DMS114 treated with DMSO at 0.1 percent for 48 hours (cell line): ENCODE results near the gene SRPK3.

Experiments used
- DNase-seq: peaks from one replicate; lab custom pipeline; 2025; ENCODE audit not compliant: unreplicated experiment; lab: John Stamatoyannopoulos, UW

The SRPK3 gene

GRCh38 chrX:153769158-153769864, 11.5 kb upstream of the SRPK3 start:
- DNase-seq, result no peak

GRCh38 chrX:153769865-153770600, 10.8 kb upstream of the SRPK3 start:
- DNase-seq, result no peak

GRCh38 chrX:153770601-153771414, 10.0 kb upstream of the SRPK3 start:
- DNase-seq, result no peak

GRCh38 chrX:153771415-153772315, 9.2 kb upstream of the SRPK3 start:
- no peak for DNase-seq

GRCh38 chrX:153772316-153773217, 8.3 kb upstream of the SRPK3 start:
- DNase-seq, result no peak

GRCh38 chrX:153773218-153773611, 7.6 kb upstream of the SRPK3 start:
- DNase-seq, result no peak

- DNase-seq, result no peak
Observed at GRCh38 chrX:153773741-153774575, 6.9 kb upstream of the SRPK3 start.

GRCh38 chrX:153774576-153775292, 6.1 kb upstream of the SRPK3 start:
- DNase-seq, result no peak

GRCh38 chrX:153775293-153776119, 5.3 kb upstream of the SRPK3 start:
- no peak for DNase-seq

GRCh38 chrX:153776120-153776599, 4.7 kb upstream of the SRPK3 start:
- no peak for DNase-seq

GRCh38 chrX:153776611-153777045, 4.2 kb upstream of the SRPK3 start:
- DNase-seq, result no peak

- no peak for DNase-seq
Observed at GRCh38 chrX:153777261-153778090, 3.4 kb upstream of the SRPK3 start.

GRCh38 chrX:153778181-153778580, 2.7 kb upstream of the SRPK3 start:
- no peak for DNase-seq

- DNase-seq, result no peak
Observed at GRCh38 chrX:153778684-153779101, 2.1 kb upstream of the SRPK3 start.

- no peak for DNase-seq
Observed at GRCh38 chrX:153779891-153780677, 757 bp upstream of the SRPK3 start.
